HepG2 (cell line): ENCODE results near the gene NKX1-1. TPM values are rescaled to one million over a fixed set of nuclear protein-coding genes. Genes with fewer than 3 reads are reported as not detected.
A peak's percentile ranks its signal among the peaks of the same experiment; 100 is the strongest.

Experiments
- ATAC-seq: fragments of 200-7000 bp; cut with Tn5 transposase; 3 replicates; pipeline ENCODE4 v1.9.1; 2020; ENCODE audit warnings: mild to moderate bottlenecking, moderate library complexity
- BruUV-seq: library from RNA; stranded (reverse); fragments of 400-500 nt; replicated peaks from 2 replicates; lab custom pipeline; 2021; lab: Mats Ljungman, UMichigan
- CTCF ChIA-PET: fragments of 300-600 bp; formaldehyde crosslinking; extraction: SDS; loops from one replicate; lab custom pipeline; 2021; ENCODE audit warnings: low total read pairs, inconsistent platforms, low intra/inter-chr PET ratio; lab: Yijun Ruan, JAX
- POLR2A ChIA-PET: fragments of 350-600 bp; sonication (Branson Sonifier 250); formaldehyde crosslinking; loops from one replicate; lab custom pipeline; 2020; ENCODE audit warnings: antibody characterized with exemption, inconsistent platforms; lab: Yijun Ruan, JAX
- DNase-seq: peaks from one replicate; pipeline ENCODE4 v3.0.0-alpha.2; 2015; ENCODE audit warnings: low spot score
- FAIRE-seq: peaks from 3 replicates; lab custom pipeline; 2011; peaks lifted over from hg19 to GRCh38; lab: Jason Lieb, UNC
- H2AFZ ChIP-seq: one replicate; pipeline ENCODE4 v1.6.1; 2011; ENCODE audit warnings: low read length, inconsistent platforms
- H3K27ac ChIP-seq: fragments of 300-600 bp; 3 replicates; pipeline ENCODE4 v1.8.0; 2011; ENCODE audit warnings: mixed run types, mild to moderate bottlenecking, mixed read lengths, low read length, inconsistent platforms; ENCODE audit not compliant: insufficient read depth; ENCODE audit errors: extremely low read length
- H3K27me3 ChIP-seq, 2 experiments: fragments of 200-600 bp in 1 of 2; 2 replicates in 1 of 2; 3 replicates in 1 of 2; pipeline versions ENCODE4 v1.6.0 to v1.8.0; 2011; ENCODE audit warnings: low read length in 2 of 2, mild to moderate bottlenecking in 2 of 2, moderate library complexity in 2 of 2, inconsistent platforms in 1 of 2; ENCODE audit not compliant: insufficient read depth in 2 of 2, control insufficient read depth in 1 of 2
- H3K36me3 ChIP-seq, 2 experiments: fragments of 200-600 bp in 1 of 2; replicated peaks in 1 of 2; 2 replicates in 1 of 2; 3 replicates in 1 of 2; pipeline versions ENCODE4 v1.5.1 to v1.8.0; 2011; ENCODE audit warnings: low read length in 2 of 2, inconsistent platforms in 1 of 2; ENCODE audit not compliant: insufficient read depth in 2 of 2, control insufficient read depth in 1 of 2
- H3K4me1 ChIP-seq: 2 replicates; pipeline ENCODE4 v1.5.1; 2012; ENCODE audit warnings: low read length, inconsistent platforms; ENCODE audit not compliant: insufficient read depth
- H3K4me2 ChIP-seq: 2 replicates; pipeline ENCODE4 v1.6.0; 2011; ENCODE audit warnings: low read depth, low read length, inconsistent platforms
- H3K4me3 ChIP-seq, 3 experiments: fragments of 200-600 bp in 1 of 3; sonication (generic), shearing (Covaris generic) in 1 of 3; replicated peaks in 1 of 3; 2 replicates each; pipeline ENCODE4 v1.5.1; 2011 to 2016; ENCODE audit warnings: low read length in 3 of 3, inconsistent platforms in 2 of 3, low read depth in 2 of 3, mild to moderate bottlenecking in 2 of 3, control low read depth in 1 of 3, mixed read lengths in 1 of 3; ENCODE audit not compliant: insufficient read depth in 1 of 3
- H3K79me2 ChIP-seq: one replicate; pipeline ENCODE4 v1.6.1; 2011; ENCODE audit warnings: low read length, inconsistent platforms; ENCODE audit not compliant: insufficient read depth
- H3K9ac ChIP-seq: 2 replicates; pipeline ENCODE4 v1.6.0; 2011; ENCODE audit warnings: mild to moderate bottlenecking, low read depth, low read length, inconsistent platforms; ENCODE audit not compliant: insufficient read depth
- H3K9me3 ChIP-seq: 2 replicates; pipeline ENCODE4 v1.5.1; 2012; ENCODE audit warnings: mild to moderate bottlenecking, low read length
- H4K20me1 ChIP-seq: 2 replicates; pipeline ENCODE4 v1.6.0; 2011; ENCODE audit warnings: inconsistent platforms, mild to moderate bottlenecking, low read length, moderate library complexity; ENCODE audit not compliant: insufficient read depth
- FOXP1 ChIP-seq, 2 experiments: fragments of 450-650 bp in 1 of 2; IDR thresholded peaks; 2 replicates each; pipeline ENCODE4 v1.6.1; 2017 to 2018; ENCODE audit warnings: antibody characterized with exemption in 1 of 2
- GFI1 ChIP-seq: sonication (generic); formaldehyde crosslinking; IDR thresholded peaks from 2 replicates; pipeline ENCODE4 v1.5.0; 2020; ENCODE audit warnings: missing genetic modification reagents, mild to moderate bottlenecking, borderline replicate concordance
- NR3C1 ChIP-seq: sonication (generic); formaldehyde crosslinking; IDR thresholded peaks from 2 replicates; pipeline ENCODE4 v1.4.0; 2020; ENCODE audit warnings: missing genetic modification reagents
- ZBTB40 ChIP-seq, 2 experiments: fragments of 450-650 bp in 1 of 2; sonication (generic) in 1 of 2; formaldehyde crosslinking in 1 of 2; IDR thresholded peaks; 2 replicates each; pipeline versions ENCODE4 v1.6.1 to v1.8.0; 2016 to 2022; ENCODE audit warnings: antibody characterized with exemption in 1 of 2, mild to moderate bottlenecking in 1 of 2, missing genetic modification reagents in 1 of 2
- ZNF496 ChIP-seq: sonication (generic); formaldehyde crosslinking; IDR thresholded peaks from 2 replicates; pipeline ENCODE4 v1.8.1; 2023; ENCODE audit warnings: mild to moderate bottlenecking, moderate library complexity, missing genetic modification reagents; ENCODE audit not compliant: insufficient replicate concordance
- ZNF691 ChIP-seq: sonication (generic); formaldehyde crosslinking; IDR thresholded peaks from 2 replicates; pipeline ENCODE4 v1.4.0; 2020; ENCODE audit warnings: missing genetic modification reagents, low read depth, mild to moderate bottlenecking, borderline replicate concordance
- WGBS: methylation state at CpG from one replicate; pipeline ENCODE4 v1.1.6; 2017; ENCODE audit warnings: low lambda C conversion rate; 5-methylcytosine and 5-hydroxymethylcytosine counted together
- in situ Hi-C: cut with HindIII; loops from 2 replicates; pipeline ENCODE4 v1.10.0; 2017; ENCODE audit warnings: low pct_unique_long_range_greater_than_20kb; ENCODE audit not compliant: extremely low pct_ligation_motif_present
- intact Hi-C: fragments of 100-400 bp; cut with micrococcal nuclease; formaldehyde crosslinking; loops from one replicate; pipeline ENCODE4 v1.10.0; 2022; ENCODE audit not compliant: unreplicated experiment
- polyA plus RNA-seq, 8 experiments: library from polyadenylated mRNA; depleted of rRNA in 3 of 8; stranded (reverse) in 7 of 8; unstranded in 1 of 8; fragments of >200 nt; fragmentation: Illumina TruSeq in 4 of 8; extraction: Trizol in 4 of 8; gene quantifications; 2 replicates each; pipeline versions ENCODE4 v1.2.1 to v1.2.3, GENCODE V29; 2011 to 2016; ENCODE audit warnings: low read depth in 4 of 8, missing spikeins in 1 of 8, mixed read lengths in 1 of 8; ENCODE audit not compliant: insufficient read depth in 1 of 8
- total RNA-seq, 5 experiments: library from RNA; depleted of rRNA; stranded (reverse); fragments of >200 nt; fragmentation: Illumina TruSeq; extraction: Trizol; gene quantifications; 2 replicates each; pipeline ENCODE4 v1.2.3, GENCODE V29; 2016; ENCODE audit warnings: low read depth in 1 of 5

Gene NKX1-1
- total and polyA plus RNA-seq, 2 of the 13 experiments (the other 11 are each of a cell fraction or from before 2014, with no cell fraction given) = not detected

- DNase-seq = no peak
- in situ Hi-C loops = no loop called here
- no peaks in the 10 kb centered on the region for H3K9me3 ChIP-seq
These were observed 5.9 kb downstream of the NKX1-1 start for GRCh38 chr4:1400191-1400805.

More at GRCh38 chr4:1400191-1400805, 5.9 kb downstream of the NKX1-1 start:
- H3K79me2 ChIP-seq = no peaks in the 10 kb centered on the region
- no peak overlapping the region for H3K9ac ChIP-seq
- no peaks in the 10 kb centered on the region for H3K36me3 ChIP-seq
- H3K4me2 ChIP-seq = peak overlapping the region; percentile 71; the same call in 1 of the 2 replicates
- BruUV-seq = no TSS peak
- no peak overlapping the region for H3K27ac ChIP-seq
- H3K4me1 ChIP-seq = no peaks in the 10 kb centered on the region
- no peaks in the 10 kb centered on the region for H4K20me1 ChIP-seq
- no peak for TF ChIP-seq NR3C1 (CRISPR knock-in tag)
- TF ChIP-seq GFI1 (CRISPR knock-in tag) = no peak
- no peak for TF ChIP-seq ZBTB40 (IDR thresholded peaks at IDR 0.05)
- TF ChIP-seq ZBTB40 (CRISPR knock-in tag; IDR thresholded peaks at IDR 0.05) = no peak
- TF ChIP-seq ZNF496 (CRISPR knock-in tag) = no peak
- TF ChIP-seq FOXP1 (IDR thresholded peaks at IDR 0.05) = no peak
- TF ChIP-seq FOXP1 (CRISPR knock-in tag; IDR thresholded peaks at IDR 0.05) = no peak
- no peak for TF ChIP-seq ZNF691 (CRISPR knock-in tag)
- intact Hi-C loops = no loop called here
- ChIA-PET POLR2A (no interaction called here), CTCF (no interaction called here)
- H2AFZ ChIP-seq = no peak overlapping the region
- H3K4me3 ChIP-seq = peak overlapping the region in 1 of 3 experiments; percentile 54; a peak in 1 of 6 replicates
- H3K27me3 ChIP-seq = peaks cover 2 to 27% of the 10 kb centered on the region in 2 experiments
- no peak; the same call in 2 of the 3 replicates for ATAC-seq
- FAIRE-seq = no peak
- 100% methylated on average over 1 of the region's 11 CpGs for WGBS
